Measurements from ENCODE around the gene UNC5A.

DNA sequence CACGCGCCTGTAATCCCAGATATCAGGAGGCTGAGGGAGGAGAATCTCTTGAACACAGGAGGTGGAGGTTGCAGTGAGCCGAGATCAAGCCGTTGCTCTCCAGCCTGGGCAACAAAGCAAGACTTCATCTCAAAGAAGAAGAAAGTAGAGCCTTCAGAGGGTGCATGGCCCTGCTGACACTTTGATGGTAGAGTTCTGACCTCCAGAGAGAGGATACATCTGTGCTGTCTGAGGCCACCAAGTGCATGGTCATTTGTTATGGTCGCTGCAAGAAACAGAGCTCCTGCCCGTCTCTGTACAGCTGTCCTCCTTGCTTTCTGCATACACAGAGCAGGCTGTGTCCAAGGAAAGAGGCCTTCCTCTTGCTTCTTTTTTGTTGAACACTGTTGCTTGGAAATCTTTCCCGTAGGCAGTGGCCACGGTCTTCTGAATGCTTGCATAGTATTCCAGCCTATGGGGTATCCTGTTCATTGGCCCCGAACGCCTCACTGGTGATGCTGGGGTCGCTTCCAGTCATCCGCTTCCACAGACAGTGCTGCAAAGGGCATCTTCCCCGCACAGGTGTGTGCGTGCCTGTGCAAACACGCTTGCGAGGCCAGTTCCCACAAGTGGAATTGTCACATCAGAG, 36.8 kb upstream of the UNC5A start:
- TF ChIP-seq ATF3 (IDR thresholded peaks at IDR 0.05): no peak
- TF ChIP-seq, protein P1, sequence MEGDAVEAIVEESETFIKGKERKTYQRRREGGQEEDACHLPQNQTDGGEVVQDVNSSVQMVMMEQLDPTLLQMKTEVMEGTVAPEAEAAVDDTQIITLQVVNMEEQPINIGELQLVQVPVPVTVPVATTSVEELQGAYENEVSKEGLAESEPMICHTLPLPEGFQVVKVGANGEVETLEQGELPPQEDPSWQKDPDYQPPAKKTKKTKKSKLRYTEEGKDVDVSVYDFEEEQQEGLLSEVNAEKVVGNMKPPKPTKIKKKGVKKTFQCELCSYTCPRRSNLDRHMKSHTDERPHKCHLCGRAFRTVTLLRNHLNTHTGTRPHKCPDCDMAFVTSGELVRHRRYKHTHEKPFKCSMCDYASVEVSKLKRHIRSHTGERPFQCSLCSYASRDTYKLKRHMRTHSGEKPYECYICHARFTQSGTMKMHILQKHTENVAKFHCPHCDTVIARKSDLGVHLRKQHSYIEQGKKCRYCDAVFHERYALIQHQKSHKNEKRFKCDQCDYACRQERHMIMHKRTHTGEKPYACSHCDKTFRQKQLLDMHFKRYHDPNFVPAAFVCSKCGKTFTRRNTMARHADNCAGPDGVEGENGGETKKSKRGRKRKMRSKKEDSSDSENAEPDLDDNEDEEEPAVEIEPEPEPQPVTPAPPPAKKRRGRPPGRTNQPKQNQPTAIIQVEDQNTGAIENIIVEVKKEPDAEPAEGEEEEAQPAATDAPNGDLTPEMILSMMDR (IDR thresholded peaks at IDR 0.05 in 2 of 3, conservative IDR thresholded peaks at IDR 0.05 in 1 of 3; ENCODE audit: borderline replicate concordance in 1 of 3, insufficient read depth in 1 of 3, low read depth in 2 of 3, low read length in 2 of 3): no peak
